A172 (cell line): ENCODE data around the gene ZNF438. TPM values are rescaled to one million over a fixed set of nuclear protein-coding genes. Genes with fewer than 3 reads are reported as not detected.

ENCODE experiments used
- DNase-seq: peaks from one replicate; pipeline ENCODE4 v3.0.0-alpha.2; 2015; ENCODE audit warnings: low spot score
- total RNA-seq: library from RNA; depleted of rRNA; stranded (reverse); fragments of >200 nt; shearing (Covaris generic); gene quantifications from 2 replicates; pipeline ENCODE4 v1.2.3, GENCODE V29; 2014

The ZNF438 gene
- total RNA-seq, 1 experiment from 2014 or later = 6.2 TPM

DNA sequence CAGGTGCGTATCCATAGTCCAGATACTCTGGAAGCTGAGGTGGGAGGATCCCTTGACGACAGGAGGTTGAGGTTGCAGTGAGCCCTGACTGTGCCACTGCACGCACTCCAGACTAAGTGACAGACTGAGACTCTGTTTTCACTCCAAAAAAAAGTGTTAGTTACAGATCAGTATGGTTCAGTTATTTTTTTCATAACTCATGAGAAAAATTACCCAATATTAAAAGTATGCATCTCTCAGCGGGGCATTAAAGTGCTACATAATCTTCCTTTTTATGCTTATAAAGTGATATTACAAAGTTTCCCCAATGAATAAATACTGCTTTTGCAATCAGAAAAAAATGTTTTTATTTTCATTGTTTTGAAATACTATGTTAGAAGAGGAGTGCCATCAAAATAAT, 147.9 kb downstream of the ZNF438 start:
- no peak for DNase-seq

DNA sequence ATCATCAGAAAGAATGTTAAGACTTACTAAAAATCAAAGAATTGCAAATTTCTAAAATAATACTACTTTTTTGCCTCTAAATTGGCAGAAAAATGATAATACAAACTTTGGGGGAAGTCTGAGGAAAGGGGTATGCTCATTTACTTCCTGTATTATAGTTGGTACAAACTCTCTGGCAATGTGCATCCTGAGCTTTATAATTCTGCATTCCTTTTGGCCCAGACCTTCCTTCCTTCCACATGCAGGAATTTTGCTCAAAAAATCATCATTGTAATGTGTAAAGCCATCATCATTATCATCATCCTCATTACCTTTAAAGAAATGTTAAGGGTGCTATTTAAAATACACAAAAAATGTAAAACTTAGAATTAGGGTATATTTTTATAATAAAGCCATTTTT, 148.5 kb downstream of the ZNF438 start:
- no peak for DNase-seq

- DNase-seq = no peak
These were observed 149.4 kb downstream of the ZNF438 start for GRCh38 chr10:30882281-30882680.

DNA sequence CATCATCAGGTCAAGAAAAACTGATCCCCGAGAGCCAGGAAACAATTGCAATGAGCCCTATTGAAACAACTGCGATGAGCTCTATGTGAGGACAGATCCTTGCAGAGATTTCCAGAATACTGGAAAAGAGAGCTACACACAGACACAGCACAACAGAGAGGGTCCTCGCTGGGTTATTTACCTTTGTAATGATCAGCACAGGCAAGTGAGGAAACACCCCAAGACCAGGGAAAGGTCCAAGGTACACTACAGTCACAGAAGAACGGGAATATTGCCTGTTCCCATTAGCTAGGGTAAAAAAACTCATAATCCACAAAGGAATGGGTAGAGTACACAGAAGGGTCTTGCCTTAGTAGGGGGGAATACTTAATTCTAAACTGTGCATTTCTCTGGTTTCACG, 152.7 kb downstream of the ZNF438 start:
- DNase-seq = no peak

- DNase-seq = no peak
These were observed 154.6 kb downstream of the ZNF438 start for GRCh38 chr10:30877111-30877510.

DNA sequence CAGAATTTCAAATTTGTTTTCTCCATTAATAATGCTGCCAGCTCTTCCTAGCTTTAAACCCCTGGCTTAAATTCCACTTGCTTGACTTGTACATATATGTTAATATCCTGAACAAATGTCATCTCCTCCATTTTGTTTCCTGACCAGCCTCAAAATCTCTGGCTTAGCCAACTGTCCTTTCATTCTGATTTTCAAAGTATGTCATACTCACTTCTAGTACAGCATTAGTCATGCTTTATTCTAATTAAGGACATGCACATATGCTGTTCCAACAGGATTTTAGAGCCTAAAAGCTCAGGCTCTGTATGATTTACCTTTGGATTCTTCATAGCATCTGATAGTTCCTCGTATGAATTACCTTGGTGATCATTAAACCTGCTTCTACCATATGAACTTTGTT, 158.3 kb downstream of the ZNF438 start:
- no peak for DNase-seq

DNA sequence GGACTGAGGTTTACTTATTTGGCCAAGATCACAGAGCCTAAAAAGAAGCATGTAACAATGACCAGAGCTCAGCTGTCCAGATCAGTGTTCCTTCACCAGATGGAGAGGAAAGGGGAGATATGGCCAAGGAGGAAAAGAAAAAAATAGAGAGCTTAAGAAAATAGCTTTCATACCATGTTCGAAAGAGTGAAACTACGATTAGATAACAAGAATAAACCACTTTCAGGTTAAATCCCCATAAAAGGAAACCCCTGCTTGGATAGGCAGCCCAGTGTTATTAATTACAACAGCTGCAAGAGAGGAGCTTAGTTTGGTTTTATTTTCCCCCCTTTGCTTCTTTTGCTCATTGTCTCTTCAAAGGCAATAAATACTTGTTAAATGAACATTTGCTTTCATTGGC, 160.8 kb downstream of the ZNF438 start:
- DNase-seq = no peak

GRCh38 chr10:30869566-30869965, 162.1 kb downstream of the ZNF438 start:
- no peak for DNase-seq

GRCh38 chr10:30868611-30869010, 163.1 kb downstream of the ZNF438 start:
- DNase-seq = no peak

GRCh38 chr10:30866896-30867295, 164.8 kb downstream of the ZNF438 start:
- no peak for DNase-seq

- no peak for DNase-seq
These were observed 166.3 kb downstream of the ZNF438 start for GRCh38 chr10:30865141-30865926.

GRCh38 chr10:30863516-30864210, 168.0 kb downstream of the ZNF438 start:
- no peak for DNase-seq

DNA sequence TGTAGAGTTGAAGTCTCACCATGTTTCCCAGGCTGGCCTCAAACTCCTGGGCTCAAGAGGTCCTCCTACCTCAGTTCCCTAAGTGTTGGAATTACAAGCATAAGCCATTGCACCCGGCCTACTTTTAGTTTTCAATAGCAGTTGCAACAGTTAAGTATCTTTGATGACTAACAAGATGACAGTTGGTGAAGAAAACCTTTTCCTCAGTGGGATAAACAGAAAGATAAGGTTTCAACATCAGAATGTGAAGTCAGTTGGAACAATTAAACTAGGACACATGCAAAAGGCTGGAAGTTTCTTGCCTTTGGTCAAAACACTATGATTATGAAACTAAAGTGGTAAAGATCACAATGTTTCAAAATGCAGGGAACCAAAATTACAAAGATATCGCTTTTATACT, 169.2 kb downstream of the ZNF438 start:
- DNase-seq = no peak

DNA sequence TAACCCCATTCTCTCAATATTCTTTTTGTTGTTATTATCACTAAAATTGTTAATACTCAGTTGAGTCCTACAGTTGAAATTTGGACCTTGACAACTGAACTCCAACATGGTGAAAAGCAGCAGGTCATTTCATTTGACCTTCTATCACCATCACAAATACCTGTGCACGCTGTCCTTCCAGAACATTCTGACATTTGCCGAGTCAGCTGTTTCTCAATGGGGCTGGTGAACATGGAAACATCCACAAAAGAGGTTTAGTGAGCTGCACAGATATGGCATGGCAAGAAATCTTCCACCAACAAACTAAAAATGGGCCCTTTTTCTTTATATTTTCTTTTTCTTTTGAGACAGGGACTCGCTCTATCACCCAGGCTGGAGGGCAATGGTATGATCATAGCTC, 169.7 kb downstream of the ZNF438 start:
- no peak for DNase-seq

- no peak for DNase-seq
These were observed 170.4 kb downstream of the ZNF438 start for GRCh38 chr10:30861221-30861620.

DNA sequence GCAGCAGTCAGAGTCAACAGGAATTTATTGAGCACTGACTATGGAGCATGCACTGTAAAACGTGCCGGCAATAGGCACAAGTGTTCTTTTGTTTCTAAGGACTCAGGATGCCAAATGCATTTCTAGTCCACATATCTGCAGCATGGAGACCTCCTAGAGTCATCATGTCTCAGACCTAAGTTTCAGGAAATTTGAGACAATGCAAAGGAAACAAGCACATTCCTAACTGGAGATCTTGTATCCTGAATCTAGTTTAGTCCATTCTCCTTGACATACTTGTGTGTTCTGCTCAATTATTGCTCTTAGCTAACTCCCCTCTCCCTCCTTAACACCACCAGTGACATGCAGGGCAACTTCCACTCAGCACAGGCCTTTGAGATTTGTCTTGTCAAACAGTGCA, 173.2 kb downstream of the ZNF438 start:
- no peak for DNase-seq

GRCh38 chr10:30857803-30858202, 173.9 kb downstream of the ZNF438 start:
- no peak for DNase-seq

- DNase-seq = no peak
These were observed 176.5 kb downstream of the ZNF438 start for GRCh38 chr10:30855131-30855530.

DNA sequence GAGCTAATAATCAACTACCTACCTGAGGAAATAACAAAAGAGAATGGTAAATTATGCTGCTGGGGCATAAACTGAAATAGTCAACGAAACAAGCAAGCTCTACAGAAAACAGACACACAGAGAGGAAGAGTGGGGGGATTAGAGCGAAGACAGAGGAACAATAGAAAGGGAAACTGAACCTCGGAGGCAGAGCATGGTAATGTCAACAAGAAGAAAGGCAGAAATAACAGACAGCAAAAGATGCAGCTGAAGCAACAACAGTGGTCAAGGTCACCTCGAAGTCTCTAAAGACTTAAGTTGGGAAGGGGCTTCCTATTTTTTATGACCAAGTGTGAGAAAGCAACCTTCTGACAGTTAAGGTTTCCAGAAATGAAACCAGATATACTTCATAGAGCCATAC, 177.0 kb downstream of the ZNF438 start:
- no peak for DNase-seq

- DNase-seq = no peak
These were observed 178.6 kb downstream of the ZNF438 start for GRCh38 chr10:30853066-30853465.

- DNase-seq = no peak
These were observed 180.9 kb downstream of the ZNF438 start for GRCh38 chr10:30850776-30851175.

DNA sequence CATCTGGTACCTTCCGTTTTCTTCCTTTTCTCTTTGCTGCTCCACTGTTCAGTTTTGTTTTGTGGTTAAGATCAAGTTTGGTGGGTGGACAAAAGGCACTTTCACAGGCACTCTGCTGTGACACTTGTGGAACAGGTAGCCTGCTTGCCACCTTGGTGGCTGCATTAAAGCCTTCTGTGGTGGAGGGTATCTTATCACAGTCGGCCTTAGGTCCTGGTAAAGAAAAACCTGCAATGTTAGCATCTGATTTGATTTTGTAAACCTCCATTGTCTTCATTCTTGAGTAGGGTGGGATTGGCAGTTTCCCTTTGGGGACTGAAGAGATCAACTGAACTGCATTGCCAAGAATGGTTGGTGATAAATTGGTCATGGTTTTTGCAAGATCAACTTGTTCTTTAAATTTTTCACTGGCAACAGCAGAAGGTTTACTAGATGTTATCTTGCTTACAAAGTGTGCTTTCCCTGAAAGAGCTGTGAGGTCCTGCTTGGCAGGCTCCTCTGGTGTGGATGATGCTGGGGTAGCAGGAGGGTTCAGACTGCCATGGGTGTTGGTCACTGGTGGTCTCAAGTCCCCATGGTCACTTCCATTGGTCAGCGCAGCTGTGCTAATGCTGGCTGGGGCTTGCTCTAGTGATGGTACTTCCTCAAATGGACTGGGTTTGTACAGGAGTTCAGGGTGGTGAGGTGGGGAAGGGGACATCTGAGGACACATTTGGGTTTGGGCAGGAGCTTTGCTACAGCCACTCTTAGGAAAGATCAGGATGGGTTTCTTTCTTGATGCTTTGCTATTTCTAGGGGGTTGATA, 182.2 kb downstream of the ZNF438 start:
- no peak for DNase-seq
